Neutrophil (primary cell): ENCODE results near the gene RHCE.
"Not testable (repeated sequence)": the region's sequence is repeated elsewhere in the genome, so short reads cannot be mapped to it uniquely, and the experiment has no call there.

Experiments used
- H3K27ac ChIP-seq: fragments of 200-600 bp; sonication (generic); 2 replicates; pipeline ENCODE4 v1.5.1; 2016; ENCODE audit warnings: mild to moderate bottlenecking, moderate library complexity
- H3K27me3 ChIP-seq: fragments of 200-600 bp; sonication (generic); 2 replicates; pipeline ENCODE4 v1.6.0; 2016; ENCODE audit warnings: mild to moderate bottlenecking
- H3K36me3 ChIP-seq: fragments of 200-600 bp; sonication (generic); 2 replicates; pipeline ENCODE4 v1.5.1; 2017
- H3K4me1 ChIP-seq, 2 experiments: fragments of 200-600 bp in 1 of 2; sonication (generic) in 1 of 2; 1 replicate in 1 of 2; 2 replicates in 1 of 2; pipeline versions ENCODE4 v1.5.1 to v1.6.1; 2013 to 2016; ENCODE audit warnings: low read depth in 1 of 2, low read length in 1 of 2, mild to moderate bottlenecking in 1 of 2, moderate library complexity in 1 of 2; ENCODE audit not compliant: control insufficient read depth in 1 of 2, insufficient read depth in 1 of 2
- H3K4me3 ChIP-seq, 2 experiments: fragments of 200-600 bp in 1 of 2; sonication (generic) in 1 of 2; 1 replicate in 1 of 2; 2 replicates in 1 of 2; pipeline ENCODE4 v1.5.1; 2013 to 2016; ENCODE audit warnings: low read depth in 1 of 2, low read length in 1 of 2, mild to moderate bottlenecking in 1 of 2, moderate library complexity in 1 of 2
- H3K9me3 ChIP-seq: fragments of 200-600 bp; sonication (generic); 2 replicates; pipeline ENCODE4 v1.5.1; 2016
- TF ChIP-seq, protein P1 (sequence below): fragments of 200-600 bp; sonication (generic); IDR thresholded peaks from 2 replicates; pipeline ENCODE4 v1.5.1; 2016; ENCODE audit warnings: antibody characterized with exemption

Gene RHCE

DNA sequence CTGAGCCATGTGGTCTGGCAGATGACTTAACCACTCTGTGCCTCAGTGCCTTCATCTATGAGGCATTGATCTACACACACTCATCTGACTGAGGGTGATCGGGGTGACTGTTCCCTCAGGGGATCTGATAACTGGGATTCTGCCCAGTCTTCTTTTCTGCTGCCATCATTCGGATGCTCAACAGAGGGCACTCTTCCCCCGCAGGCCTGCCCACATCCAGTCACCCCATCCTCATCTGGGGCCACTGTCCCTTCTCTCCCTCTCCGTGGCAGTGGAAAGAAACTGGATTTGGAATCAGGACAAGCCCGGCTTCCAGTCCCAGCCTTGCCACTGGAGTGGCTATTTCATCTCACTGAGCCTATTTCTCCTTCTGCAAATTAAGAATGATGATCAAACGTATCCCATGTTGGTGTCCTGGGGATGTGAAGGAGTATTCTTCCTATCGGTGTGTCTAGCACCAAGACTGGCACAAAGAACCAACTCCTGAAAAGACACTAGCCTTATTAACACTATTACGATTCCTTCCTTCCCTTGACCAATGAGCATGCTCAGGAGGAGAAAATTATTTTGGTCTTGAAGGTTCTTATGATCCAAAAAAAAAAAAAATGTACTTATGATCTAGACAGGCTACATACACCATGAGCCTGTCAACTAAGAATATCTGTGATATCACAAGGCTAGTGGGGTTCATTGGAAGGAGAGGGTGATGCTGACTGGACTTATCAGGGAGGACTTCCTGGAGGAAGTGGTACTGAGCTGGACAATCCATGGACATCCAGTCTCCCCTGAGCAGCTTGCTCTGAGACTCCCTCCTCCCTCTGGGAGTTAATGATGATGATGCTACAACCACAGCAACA lies 17.4 kb downstream of the RHCE start:
- not testable (repeated sequence) for H3K27me3 ChIP-seq, H3K4me3 ChIP-seq, H3K9me3 ChIP-seq, H3K4me1 ChIP-seq, H3K36me3 ChIP-seq, H3K27ac ChIP-seq

DNA sequence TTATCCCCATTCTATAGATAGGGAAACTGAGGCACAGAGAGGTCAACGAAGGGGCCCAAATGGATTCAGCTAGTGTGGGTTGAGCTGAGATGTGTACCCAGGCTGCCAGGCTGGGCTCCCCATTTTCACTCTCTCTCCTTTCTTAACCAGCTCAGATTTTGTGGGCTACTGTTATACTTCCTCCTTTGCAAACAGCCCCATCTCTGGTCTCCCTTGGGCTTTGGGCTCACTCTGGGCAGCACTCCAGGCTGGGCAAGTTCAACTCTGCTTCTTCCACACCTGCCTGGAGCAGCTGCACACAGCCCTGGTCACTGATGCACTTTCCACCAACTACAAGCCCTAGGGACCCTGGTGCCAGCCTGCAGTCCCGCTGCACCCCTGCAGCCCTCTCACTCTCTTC lies 22.5 kb downstream of the RHCE start:
- H3K9me3 ChIP-seq, H3K36me3 ChIP-seq, H3K4me3 ChIP-seq, H3K27ac ChIP-seq, H3K27me3 ChIP-seq, H3K4me1 ChIP-seq: not testable (repeated sequence)

DNA sequence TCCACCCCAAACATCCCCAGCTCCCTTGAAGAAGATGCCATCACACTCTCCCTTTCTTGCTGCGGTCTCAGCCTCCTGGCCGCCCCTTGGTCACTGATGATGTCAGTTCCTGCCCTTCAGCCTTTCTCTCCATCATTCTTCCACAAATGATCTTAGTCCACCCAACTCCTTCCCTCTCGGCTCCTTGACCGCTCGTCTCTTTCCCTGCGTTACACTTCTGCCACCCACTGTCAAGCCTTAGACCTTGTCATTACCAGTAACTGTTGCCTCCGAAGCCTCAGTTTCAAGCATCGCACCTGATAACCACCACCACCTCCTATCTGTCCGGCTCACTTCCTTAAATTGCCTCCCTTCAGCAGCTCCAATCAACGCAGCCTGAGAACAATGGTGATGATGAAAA lies 23.1 kb downstream of the RHCE start:
- not testable (repeated sequence) for H3K27ac ChIP-seq

DNA sequence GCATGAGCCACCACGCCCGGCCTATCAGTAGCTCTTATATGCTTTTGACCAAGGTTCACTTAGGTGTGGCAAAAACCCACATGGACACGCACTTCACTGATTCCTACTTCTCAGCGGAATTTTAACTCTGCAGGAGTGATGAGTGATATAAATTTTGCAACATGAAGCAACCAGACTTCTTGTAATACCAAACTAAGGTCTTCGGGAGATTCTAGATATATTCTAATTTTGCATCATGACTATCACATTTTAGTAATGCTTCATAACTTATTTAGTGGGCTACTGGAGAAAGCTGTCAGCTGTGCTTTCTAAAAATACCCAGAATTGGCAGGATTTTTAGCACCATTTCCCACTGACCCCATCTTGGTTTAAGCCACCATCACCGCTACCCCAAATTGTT lies 27.8 kb downstream of the RHCE start:
- no peak overlapping the region for H3K27ac ChIP-seq
- peaks cover 0 to 2% of the 10 kb centered on the region in 2 experiments for H3K4me1 ChIP-seq
- H3K9me3 ChIP-seq: no peaks in the 10 kb centered on the region
- no peaks in the 10 kb centered on the region for H3K36me3 ChIP-seq
- no peaks in the 10 kb centered on the region for H3K27me3 ChIP-seq
- no peak overlapping the region for H3K4me3 ChIP-seq
- TF ChIP-seq, protein P1, sequence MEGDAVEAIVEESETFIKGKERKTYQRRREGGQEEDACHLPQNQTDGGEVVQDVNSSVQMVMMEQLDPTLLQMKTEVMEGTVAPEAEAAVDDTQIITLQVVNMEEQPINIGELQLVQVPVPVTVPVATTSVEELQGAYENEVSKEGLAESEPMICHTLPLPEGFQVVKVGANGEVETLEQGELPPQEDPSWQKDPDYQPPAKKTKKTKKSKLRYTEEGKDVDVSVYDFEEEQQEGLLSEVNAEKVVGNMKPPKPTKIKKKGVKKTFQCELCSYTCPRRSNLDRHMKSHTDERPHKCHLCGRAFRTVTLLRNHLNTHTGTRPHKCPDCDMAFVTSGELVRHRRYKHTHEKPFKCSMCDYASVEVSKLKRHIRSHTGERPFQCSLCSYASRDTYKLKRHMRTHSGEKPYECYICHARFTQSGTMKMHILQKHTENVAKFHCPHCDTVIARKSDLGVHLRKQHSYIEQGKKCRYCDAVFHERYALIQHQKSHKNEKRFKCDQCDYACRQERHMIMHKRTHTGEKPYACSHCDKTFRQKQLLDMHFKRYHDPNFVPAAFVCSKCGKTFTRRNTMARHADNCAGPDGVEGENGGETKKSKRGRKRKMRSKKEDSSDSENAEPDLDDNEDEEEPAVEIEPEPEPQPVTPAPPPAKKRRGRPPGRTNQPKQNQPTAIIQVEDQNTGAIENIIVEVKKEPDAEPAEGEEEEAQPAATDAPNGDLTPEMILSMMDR: no peak

More for the DNA sequence above, 23.1 kb downstream of the RHCE start:
- not testable (repeated sequence) for H3K36me3 ChIP-seq, H3K4me3 ChIP-seq, H3K9me3 ChIP-seq, H3K27me3 ChIP-seq, H3K4me1 ChIP-seq

DNA sequence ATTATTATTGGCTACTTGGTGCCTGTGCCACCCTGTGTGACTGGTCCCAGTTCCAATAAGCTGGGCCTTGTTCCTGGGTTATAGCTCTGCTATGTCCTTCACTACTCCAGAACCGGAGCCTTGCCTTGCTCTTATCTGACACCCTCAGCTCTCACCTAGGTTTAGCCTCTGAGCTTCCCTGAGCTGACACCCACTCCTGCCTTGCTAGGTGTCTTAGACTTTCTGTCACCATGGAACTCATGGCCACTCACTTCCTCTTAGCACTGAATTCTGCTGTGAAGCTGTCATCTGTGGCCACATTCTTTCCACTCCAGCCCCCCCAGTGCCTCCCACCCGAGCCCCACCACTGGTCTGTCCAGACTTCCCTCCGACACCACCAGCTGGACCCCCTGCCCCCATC lies 30.9 kb downstream of the RHCE start:
- not testable (repeated sequence) for H3K9me3 ChIP-seq, H3K36me3 ChIP-seq, H3K27me3 ChIP-seq, H3K4me3 ChIP-seq, H3K27ac ChIP-seq, H3K4me1 ChIP-seq

DNA sequence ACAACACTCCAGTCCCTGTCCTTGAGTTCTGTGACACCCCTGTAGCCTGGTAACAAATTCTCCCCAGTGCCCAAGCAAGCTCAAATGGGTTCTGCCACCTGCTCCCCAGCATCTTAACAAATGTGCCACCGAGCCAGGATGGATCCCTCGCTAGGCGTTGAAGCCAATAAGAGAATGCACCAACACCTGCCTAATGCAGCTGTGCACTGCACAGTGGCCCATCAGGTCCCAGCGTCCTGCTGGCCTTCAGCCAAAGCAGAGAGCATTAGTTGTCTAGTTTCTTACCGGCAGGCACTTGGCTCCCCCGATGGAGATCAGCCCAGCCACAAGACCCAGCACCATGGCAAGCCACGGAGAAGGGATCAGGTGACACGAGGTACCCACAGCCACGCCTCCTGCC lies 31.9 kb downstream of the RHCE start:
- H3K27ac ChIP-seq, H3K4me1 ChIP-seq, H3K4me3 ChIP-seq, H3K36me3 ChIP-seq, H3K9me3 ChIP-seq, H3K27me3 ChIP-seq: not testable (repeated sequence)

DNA sequence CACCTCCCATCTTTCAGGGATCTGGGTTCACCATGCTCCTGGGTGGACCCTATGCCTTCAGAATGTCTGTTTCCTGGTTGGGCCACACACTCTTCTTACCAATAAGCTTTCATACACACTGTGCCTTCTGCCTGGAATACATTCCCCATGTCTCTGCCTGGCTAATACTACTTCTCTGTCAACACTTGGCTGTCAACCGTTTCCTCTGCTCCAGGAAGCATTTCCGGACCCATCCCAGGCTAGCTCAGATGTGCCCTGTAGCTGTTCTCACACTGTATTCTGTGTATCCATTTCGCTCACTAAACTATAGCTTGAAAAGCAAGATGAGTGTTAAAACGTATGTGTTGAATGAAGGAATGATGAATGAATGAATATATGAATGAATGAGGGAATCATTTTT lies 33.5 kb downstream of the RHCE start:
- H3K9me3 ChIP-seq, H3K27me3 ChIP-seq, H3K4me3 ChIP-seq, H3K27ac ChIP-seq, H3K36me3 ChIP-seq, H3K4me1 ChIP-seq: not testable (repeated sequence)

DNA sequence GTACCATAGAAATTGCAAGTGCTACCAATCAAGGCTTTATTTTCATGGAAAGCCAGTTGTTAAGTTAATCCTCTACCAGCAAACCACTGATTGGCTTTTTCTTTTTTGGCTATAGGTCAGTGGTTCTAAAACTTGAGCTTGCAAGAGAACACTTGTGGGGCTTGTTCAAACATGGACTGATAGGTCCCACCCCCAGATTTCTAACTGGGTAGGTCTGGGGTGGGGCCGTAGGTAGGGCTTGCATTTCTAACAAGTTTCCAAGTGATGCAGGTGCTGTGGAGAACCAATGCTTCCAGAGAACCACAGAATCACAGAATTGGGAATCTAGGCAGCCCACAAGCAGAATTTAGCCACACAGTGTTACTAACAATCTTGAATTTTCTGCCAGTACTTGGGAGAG lies 36.8 kb downstream of the RHCE start:
- not testable (repeated sequence) for H3K4me3 ChIP-seq, H3K9me3 ChIP-seq, H3K27ac ChIP-seq, H3K27me3 ChIP-seq, H3K4me1 ChIP-seq, H3K36me3 ChIP-seq

DNA sequence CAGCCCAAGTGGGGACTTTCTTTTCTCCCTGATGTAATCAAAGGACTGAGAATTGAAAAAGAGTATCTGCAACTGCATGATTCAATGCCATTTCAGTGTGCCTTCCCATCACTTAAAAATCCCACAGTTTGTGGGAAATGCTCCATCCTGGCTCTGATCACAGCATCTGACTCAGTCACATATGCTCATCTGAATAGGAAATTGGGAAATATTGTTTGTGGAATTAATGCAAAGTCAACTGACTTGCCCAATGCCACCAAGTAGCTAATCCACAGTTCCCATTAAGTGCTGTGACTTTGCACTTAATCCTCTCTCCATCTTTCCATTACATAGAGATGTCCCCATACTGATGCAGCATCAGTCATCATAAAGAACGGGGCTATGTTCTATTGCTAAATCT lies 37.5 kb downstream of the RHCE start:
- H3K27ac ChIP-seq, H3K27me3 ChIP-seq: not testable (repeated sequence)

DNA sequence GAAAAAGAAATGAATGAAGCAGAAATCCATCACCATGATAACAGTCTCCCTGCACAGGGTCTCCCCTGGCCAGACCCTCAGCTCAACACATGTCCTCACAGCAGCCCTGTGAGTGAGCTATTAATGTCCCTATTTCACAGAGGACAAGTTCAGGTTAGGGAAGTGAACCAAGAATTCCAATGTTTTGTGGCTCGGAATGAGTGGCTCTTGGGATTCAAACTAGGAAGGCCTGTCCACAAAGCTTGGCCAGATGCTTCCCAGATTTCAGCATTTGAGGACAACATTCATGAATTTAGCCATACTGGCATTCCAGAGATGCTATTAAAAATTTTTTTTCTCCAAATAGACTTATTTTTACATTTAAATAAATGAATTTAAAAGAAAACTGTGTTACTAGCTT lies 38.1 kb downstream of the RHCE start:
- H3K36me3 ChIP-seq, H3K27me3 ChIP-seq, H3K4me3 ChIP-seq, H3K4me1 ChIP-seq, H3K9me3 ChIP-seq, H3K27ac ChIP-seq: not testable (repeated sequence)

More for the DNA sequence above, 37.5 kb downstream of the RHCE start:
- not testable (repeated sequence) for H3K4me3 ChIP-seq, H3K9me3 ChIP-seq, H3K36me3 ChIP-seq, H3K4me1 ChIP-seq

DNA sequence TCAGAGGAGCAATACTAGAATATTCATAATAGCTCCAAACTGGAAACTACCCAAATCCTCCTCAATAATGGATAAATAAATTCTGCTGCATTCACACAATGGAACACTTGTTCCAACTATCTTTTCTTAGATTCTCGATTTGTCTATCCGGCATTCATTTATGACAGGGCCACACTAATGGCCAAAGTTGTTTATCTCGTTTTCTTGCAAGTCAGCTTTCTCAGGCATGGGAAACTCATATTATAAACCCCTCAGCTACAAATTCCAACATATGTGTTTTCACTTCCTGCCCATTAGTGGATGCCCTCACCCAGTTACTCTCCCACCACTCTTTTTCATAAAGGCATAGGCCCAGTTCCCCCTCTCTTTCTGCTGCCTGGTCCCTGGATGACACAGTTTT lies 42.3 kb downstream of the RHCE start:
- H3K27me3 ChIP-seq, H3K4me1 ChIP-seq, H3K4me3 ChIP-seq, H3K27ac ChIP-seq, H3K9me3 ChIP-seq, H3K36me3 ChIP-seq: not testable (repeated sequence)

DNA sequence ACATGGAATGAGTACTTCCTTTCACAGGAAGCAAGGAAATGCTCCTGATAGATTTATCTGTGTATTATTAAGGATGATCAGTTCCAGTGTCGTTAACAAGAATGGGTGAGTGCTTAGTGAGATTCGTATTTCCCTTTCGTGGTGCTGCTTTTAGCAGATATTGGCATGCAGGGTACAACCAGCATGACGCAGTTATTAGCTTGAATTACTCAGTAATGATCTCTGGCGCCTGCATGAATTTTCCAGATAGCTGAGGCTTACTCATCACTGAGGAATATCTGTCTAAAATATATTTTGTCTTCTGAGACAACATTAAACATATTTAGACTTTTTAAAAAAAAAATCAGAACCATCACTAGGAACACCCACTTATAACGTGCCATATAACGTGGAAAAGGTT lies 48.9 kb downstream of the RHCE start:
- not testable (repeated sequence) for H3K36me3 ChIP-seq

DNA sequence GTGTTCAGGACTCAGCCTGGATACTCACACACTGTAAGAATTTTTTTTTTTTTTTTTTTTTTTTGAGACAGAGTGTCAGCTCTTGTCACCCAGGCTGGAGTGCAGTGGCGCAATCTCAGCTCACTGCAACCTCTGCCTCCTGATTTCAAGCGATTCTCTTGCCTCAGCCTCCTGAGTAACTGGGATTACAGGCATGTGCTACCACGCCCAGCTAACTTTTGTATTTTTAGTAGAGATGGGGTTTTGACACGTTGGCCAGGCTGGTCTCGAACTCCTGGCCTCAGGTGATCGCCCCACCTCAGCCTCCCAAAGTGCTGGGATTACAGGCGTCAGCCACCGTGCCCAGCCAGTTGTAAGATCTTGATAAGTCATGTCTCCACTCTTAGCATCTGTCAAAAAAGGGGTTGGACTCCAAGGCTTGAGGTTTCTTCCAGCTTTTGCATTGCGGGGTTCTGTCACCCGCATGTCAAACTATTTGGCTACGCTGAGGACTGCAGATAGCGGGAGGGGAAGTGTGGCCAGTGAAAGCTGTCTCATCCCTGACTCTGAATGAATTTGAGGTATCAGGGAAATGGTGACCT lies 50.8 kb downstream of the RHCE start:
- H3K9me3 ChIP-seq: not testable (repeated sequence)

More for the DNA sequence above, 48.9 kb downstream of the RHCE start:
- not testable (repeated sequence) for H3K4me3 ChIP-seq, H3K4me1 ChIP-seq, H3K9me3 ChIP-seq, H3K27me3 ChIP-seq, H3K27ac ChIP-seq

More for the DNA sequence above, 50.8 kb downstream of the RHCE start:
- not testable (repeated sequence) for H3K27me3 ChIP-seq, H3K27ac ChIP-seq, H3K36me3 ChIP-seq, H3K4me1 ChIP-seq, H3K4me3 ChIP-seq
